Measurements from ENCODE around the gene NEURL2.
A peak's percentile ranks its signal among the peaks of the same experiment; 100 is the strongest.

The NEURL2 gene

DNA sequence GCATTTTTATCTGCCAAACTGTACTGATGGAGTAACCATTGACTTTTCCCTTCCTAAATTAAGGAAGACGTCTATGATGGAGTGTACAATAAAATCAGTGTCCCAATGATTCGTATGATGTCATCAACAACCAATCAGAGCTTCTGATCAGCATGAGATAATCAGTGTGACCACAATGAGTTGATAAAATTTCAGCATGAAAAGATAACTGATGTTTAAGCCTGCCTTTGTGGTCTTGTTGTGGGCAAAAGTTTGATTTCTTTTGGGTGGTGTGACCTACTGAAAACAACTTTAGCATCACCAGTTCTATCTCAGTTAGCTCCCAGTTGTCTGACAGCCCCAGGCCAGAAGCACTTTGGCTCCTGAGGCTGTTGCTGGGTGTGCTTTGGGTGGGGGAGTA, 46.8 kb upstream of the NEURL2 start:
- H3K9me3 ChIP-seq (ENCODE audit: severe bottlenecking), result no peaks in the 10 kb centered on the region
- ATAC-seq (ENCODE audit: low read depth), result no peak
- DNase-seq (ENCODE audit: low spot score), result no peak
- H3K27me3 ChIP-seq (ENCODE audit: insufficient read depth, poor library complexity, severe bottlenecking), result no peaks in the 10 kb centered on the region
- peaks cover 58% of the 10 kb centered on the region for H3K36me3 ChIP-seq (ENCODE audit: low read depth)
- no peak overlapping the region for H3K27ac ChIP-seq (ENCODE audit: poor library complexity, severe bottlenecking)
- H3K4me1 ChIP-seq (ENCODE audit: insufficient read depth, poor library complexity, severe bottlenecking), result peaks cover 8% of the 10 kb centered on the region
- TF ChIP-seq, protein P1, sequence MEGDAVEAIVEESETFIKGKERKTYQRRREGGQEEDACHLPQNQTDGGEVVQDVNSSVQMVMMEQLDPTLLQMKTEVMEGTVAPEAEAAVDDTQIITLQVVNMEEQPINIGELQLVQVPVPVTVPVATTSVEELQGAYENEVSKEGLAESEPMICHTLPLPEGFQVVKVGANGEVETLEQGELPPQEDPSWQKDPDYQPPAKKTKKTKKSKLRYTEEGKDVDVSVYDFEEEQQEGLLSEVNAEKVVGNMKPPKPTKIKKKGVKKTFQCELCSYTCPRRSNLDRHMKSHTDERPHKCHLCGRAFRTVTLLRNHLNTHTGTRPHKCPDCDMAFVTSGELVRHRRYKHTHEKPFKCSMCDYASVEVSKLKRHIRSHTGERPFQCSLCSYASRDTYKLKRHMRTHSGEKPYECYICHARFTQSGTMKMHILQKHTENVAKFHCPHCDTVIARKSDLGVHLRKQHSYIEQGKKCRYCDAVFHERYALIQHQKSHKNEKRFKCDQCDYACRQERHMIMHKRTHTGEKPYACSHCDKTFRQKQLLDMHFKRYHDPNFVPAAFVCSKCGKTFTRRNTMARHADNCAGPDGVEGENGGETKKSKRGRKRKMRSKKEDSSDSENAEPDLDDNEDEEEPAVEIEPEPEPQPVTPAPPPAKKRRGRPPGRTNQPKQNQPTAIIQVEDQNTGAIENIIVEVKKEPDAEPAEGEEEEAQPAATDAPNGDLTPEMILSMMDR (IDR thresholded peaks at IDR 0.05; ENCODE audit: poor library complexity, severe bottlenecking), result no peak
- no peak overlapping the region for H3K4me3 ChIP-seq (ENCODE audit: severe bottlenecking)

DNA sequence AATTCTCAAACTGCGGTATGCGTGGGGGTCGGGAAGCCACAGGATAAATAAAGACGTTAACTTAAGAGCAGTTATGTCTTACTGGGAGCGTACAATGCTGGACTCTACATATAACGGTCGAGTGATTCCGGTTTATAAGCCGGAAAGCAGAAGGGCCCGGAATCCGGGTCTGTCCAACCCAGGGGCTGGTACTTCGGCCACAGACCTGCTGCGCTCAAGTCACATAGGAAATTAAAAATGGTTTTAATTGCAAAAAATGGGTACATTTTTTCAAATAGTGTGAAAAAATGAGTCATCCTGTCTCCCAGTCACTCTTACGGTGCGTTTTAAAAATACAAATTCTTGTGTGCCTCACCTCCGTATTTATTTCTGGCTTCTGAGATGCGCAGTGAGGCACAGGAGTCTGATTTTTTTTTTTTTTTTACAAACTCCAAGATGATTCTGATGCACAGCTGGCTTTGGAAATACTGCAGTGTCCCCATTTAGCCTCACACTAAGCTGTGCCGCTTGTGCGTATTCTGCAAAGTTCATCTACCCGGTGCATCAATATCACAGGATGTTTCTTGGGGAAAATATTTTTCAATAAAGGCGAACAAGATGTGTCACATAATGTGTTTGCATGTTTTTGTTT, 44.5 kb upstream of the NEURL2 start:
- H3K36me3 ChIP-seq (ENCODE audit: low read depth), result peaks cover 37% of the 10 kb centered on the region
- peak overlapping the region; percentile 83 for H3K27ac ChIP-seq (ENCODE audit: poor library complexity, severe bottlenecking)
- no peaks in the 10 kb centered on the region for H3K9me3 ChIP-seq (ENCODE audit: severe bottlenecking)
- peak overlapping the region; percentile 85 for H3K4me3 ChIP-seq (ENCODE audit: severe bottlenecking)
- ATAC-seq (ENCODE audit: low read depth) (peak; percentile 5), DNase-seq (ENCODE audit: low spot score) (no peak)
- no peaks in the 10 kb centered on the region for H3K27me3 ChIP-seq (ENCODE audit: insufficient read depth, poor library complexity, severe bottlenecking)
- H3K4me1 ChIP-seq (ENCODE audit: insufficient read depth, poor library complexity, severe bottlenecking), result peaks cover 8% of the 10 kb centered on the region
- TF ChIP-seq, protein P1 (IDR thresholded peaks at IDR 0.05; ENCODE audit: poor library complexity, severe bottlenecking), result no peak

DNA sequence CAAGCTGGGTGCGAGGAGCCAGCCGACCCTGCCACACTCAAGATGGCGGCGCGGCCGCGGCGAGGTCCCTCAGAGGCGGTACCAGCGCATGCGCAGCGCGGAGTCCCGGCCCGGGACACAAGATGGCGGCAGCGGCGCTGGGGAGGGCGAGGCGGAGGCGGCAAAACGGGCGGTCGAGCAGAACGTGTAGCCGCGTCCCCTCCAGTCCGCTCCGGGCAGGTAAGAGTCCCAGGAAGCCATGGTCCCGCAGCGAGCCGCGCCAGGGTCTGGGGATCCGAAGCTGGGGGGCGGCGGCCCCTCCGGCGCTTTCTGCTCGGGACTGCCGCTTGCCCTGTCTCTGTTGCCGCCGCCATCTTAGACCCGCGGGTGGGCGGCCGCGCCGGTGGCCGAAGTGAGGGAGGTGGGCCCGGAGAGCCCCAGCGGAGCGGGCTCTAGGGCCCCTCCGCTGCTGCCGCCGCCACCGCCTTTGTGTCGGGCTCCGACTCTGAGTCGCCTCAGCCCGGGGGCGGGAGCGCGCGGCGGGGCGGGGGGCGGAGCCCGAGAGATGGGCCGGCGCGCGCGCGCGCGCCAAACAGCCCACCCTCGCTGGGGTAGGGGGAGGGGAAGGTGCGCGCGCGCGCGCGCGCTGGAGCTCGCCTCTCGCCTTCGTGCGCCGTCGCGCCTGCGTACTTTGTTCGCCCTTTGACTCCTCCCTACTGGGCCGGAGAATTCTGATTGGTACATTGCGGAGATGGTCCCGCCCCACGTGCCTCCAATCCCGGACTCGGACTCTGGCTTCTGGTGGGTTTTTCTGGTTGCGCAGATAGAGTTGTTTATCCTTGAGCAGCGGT, 43.8 kb upstream of the NEURL2 start, which contains the start of gene PCIF1:
TSS of gene PCIF1 (plus strand) at position 98 of the 830 bp plus-strand sequence. CDS start 4,317 bp downstream, outside the sequence.
- ATAC-seq (ENCODE audit: low read depth), result peak; percentile 70
- peak; percentile 100 for DNase-seq (ENCODE audit: low spot score)
- Histone ChIP-seq H3K36me3 (ENCODE audit: low read depth) (peaks cover 30% of the 10 kb centered on the region), H3K9me3 (ENCODE audit: severe bottlenecking) (no peaks in the 10 kb centered on the region), H3K27me3 (ENCODE audit: insufficient read depth, poor library complexity, severe bottlenecking) (no peaks in the 10 kb centered on the region), H3K4me1 (ENCODE audit: insufficient read depth, poor library complexity, severe bottlenecking) (peaks cover 8% of the 10 kb centered on the region), H3K4me3 (ENCODE audit: severe bottlenecking) (peak within 1 kb of the TSS; percentile 85), H3K27ac (ENCODE audit: poor library complexity, severe bottlenecking) (peak within 1 kb of the TSS; percentile 83)
- TF ChIP-seq, protein P1 (IDR thresholded peaks at IDR 0.05; ENCODE audit: poor library complexity, severe bottlenecking), result no peak

DNA sequence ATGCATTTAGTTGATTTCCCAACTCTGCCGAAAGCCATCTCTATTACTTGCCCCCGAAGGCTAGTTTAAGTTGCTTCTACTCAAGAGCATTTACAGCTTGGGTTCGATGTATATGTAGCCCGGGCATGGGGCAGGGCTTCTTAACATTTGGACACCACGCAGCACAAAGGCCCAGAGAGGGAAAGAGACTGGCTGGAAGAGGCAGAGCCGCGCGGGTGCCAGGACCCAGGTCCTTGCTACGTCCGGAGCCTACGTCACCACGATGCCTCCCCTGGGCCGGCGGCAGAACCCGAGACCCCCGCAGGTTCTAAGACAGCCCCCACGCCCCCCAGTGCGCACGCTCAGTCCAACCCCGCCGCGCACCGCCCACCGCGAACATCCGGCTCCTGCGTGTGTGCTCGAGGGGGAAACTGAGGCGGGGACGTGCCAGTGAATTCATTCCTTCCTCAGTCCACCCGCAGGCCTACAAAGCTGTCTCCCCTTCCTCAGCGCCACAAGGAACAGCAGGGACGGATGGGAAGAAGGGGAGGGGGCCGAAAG, 43.1 kb upstream of the NEURL2 start:
- TF ChIP-seq, protein P1 (IDR thresholded peaks at IDR 0.05; ENCODE audit: poor library complexity, severe bottlenecking), result no peak
- Histone ChIP-seq H3K4me3 (ENCODE audit: severe bottlenecking) (peak overlapping the region; percentile 85), H3K36me3 (ENCODE audit: low read depth) (peaks cover 23% of the 10 kb centered on the region), H3K27ac (ENCODE audit: poor library complexity, severe bottlenecking) (peak overlapping the region; percentile 83), H3K9me3 (ENCODE audit: severe bottlenecking) (no peaks in the 10 kb centered on the region), H3K27me3 (ENCODE audit: insufficient read depth, poor library complexity, severe bottlenecking) (no peaks in the 10 kb centered on the region), H3K4me1 (ENCODE audit: insufficient read depth, poor library complexity, severe bottlenecking) (peaks cover 8% of the 10 kb centered on the region)
- ATAC-seq (ENCODE audit: low read depth) (peak; percentile 23), DNase-seq (ENCODE audit: low spot score) (peak; percentile 87)

Measured in RWPE2 (cell line).